ENCODE results near the gene TTLL5. TPM values are rescaled to one million over a fixed set of nuclear protein-coding genes. Genes with fewer than 3 reads are reported as not detected.
A peak's percentile ranks its signal among the peaks of the same experiment; 100 is the strongest.

TTLL5 gene
- total and polyA plus RNA-seq, 7 donors, result 4.6 to 17.2 (median 9.1) TPM

GRCh38 chr14:75723716-75724115, 62.7 kb downstream of the TTLL5 start:
- H3K4me3 ChIP-seq, result no peak overlapping the region
- no peaks in the 10 kb centered on the region for H3K27me3 ChIP-seq (ENCODE audit: insufficient read depth in 3 of 3, low read length in 2 of 3)
- ATAC-seq, result no peak
- WGBS, 3 donors, result 68 to 76% (median 70%) methylated on average over 1 of the region's 1 CpG
- H3K36me3 ChIP-seq (ENCODE audit: insufficient read depth in 1 of 2, low read depth in 1 of 2), result no peaks in the 10 kb centered on the region
- TF ChIP-seq CTCF (IDR thresholded peaks at IDR 0.05), result no peak
- peaks cover 38% of the 10 kb centered on the region for H3K4me1 ChIP-seq
- no peak for DNase-seq
- no peak overlapping the region for H3K27ac ChIP-seq
- no peaks in the 10 kb centered on the region for H3K9me3 ChIP-seq
- intact Hi-C loops (cut with DNase I), result no loop called here

GRCh38 chr14:75724414-75725204, 63.6 kb downstream of the TTLL5 start:
- H3K4me3 ChIP-seq, result no peak overlapping the region
- peak in 3 of 4 donors; percentile 26 to 50 (median 33) for ATAC-seq
- intact Hi-C loops (cut with DNase I), result no loop called here
- no peaks in the 10 kb centered on the region for H3K27me3 ChIP-seq (ENCODE audit: insufficient read depth in 3 of 3, low read length in 2 of 3)
- H3K4me1 ChIP-seq, result peaks cover 38% of the 10 kb centered on the region
- no peaks in the 10 kb centered on the region for H3K9me3 ChIP-seq
- DNase-seq, result peak in 1 of 2 donors; percentile 49
- no peak for TF ChIP-seq CTCF (IDR thresholded peaks at IDR 0.05)
- no peaks in the 10 kb centered on the region for H3K36me3 ChIP-seq (ENCODE audit: insufficient read depth in 1 of 2, low read depth in 1 of 2)
- 67 to 83% (median 79%) methylated on average over 6 of the region's 6 CpGs for WGBS, 3 donors
- H3K27ac ChIP-seq, result peak overlapping the region; percentile 71

GRCh38 chr14:75725481-75725880, 64.4 kb downstream of the TTLL5 start:
- TF ChIP-seq CTCF (IDR thresholded peaks at IDR 0.05), result no peak
- H3K36me3 ChIP-seq (ENCODE audit: insufficient read depth in 1 of 2, low read depth in 1 of 2), result no peaks in the 10 kb centered on the region
- peak overlapping the region; percentile 71 for H3K27ac ChIP-seq
- ATAC-seq, result peak; percentile 79 to 89 (median 86)
- H3K4me3 ChIP-seq, result no peak overlapping the region
- intact Hi-C loops (cut with DNase I), result no loop called here
- peak; percentile 23 to 58 for DNase-seq
- H3K4me1 ChIP-seq, result peaks cover 30% of the 10 kb centered on the region
- no peaks in the 10 kb centered on the region for H3K27me3 ChIP-seq (ENCODE audit: insufficient read depth in 3 of 3, low read length in 2 of 3)
- 18 to 26% (median 20%) methylated on average over 3 of the region's 3 CpGs for WGBS, 3 donors
- no peaks in the 10 kb centered on the region for H3K9me3 ChIP-seq

- no peak overlapping the region for H3K4me3 ChIP-seq
- intact Hi-C loops (cut with DNase I), result no loop called here
- 91 to 100% (median 98%) methylated on average over 1 of the region's 1 CpG for WGBS, 3 donors
- no peaks in the 10 kb centered on the region for H3K27me3 ChIP-seq (ENCODE audit: insufficient read depth in 3 of 3, low read length in 2 of 3)
- DNase-seq, result no peak
- no peak for TF ChIP-seq CTCF (IDR thresholded peaks at IDR 0.05)
- ATAC-seq, result no peak
- H3K27ac ChIP-seq, result no peak overlapping the region
- peaks cover 22% of the 10 kb centered on the region for H3K4me1 ChIP-seq
- H3K36me3 ChIP-seq (ENCODE audit: insufficient read depth in 1 of 2, low read depth in 1 of 2), result no peaks in the 10 kb centered on the region
- H3K9me3 ChIP-seq, result no peaks in the 10 kb centered on the region
Measured at GRCh38 chr14:75726321-75726720, 65.3 kb downstream of the TTLL5 start.
